Endometrial microvascular endothelial cells (primary cell): Measurements from ENCODE around the gene MCRIP2. TPM values are rescaled to one million over a fixed set of nuclear protein-coding genes. Genes with fewer than 3 reads are reported as not detected.

Source experiments
- in situ Hi-C: cut with HindIII; loops from 2 replicates; pipeline ENCODE4 v1.10.0; 2017; ENCODE audit warnings: low sequenced_read_pairs, low pct_unique_long_range_greater_than_20kb; ENCODE audit errors: inconsistent ontology term
- total RNA-seq: library from RNA; depleted of rRNA; stranded (reverse); fragments of >200 nt; gene quantifications from one replicate; pipeline ENCODE4 v1.2.3, GENCODE V29; 2015; ENCODE audit errors: inconsistent ontology term

Gene MCRIP2
- total RNA-seq, 1 donor from 2014 or later = 23.4 TPM

DNA sequence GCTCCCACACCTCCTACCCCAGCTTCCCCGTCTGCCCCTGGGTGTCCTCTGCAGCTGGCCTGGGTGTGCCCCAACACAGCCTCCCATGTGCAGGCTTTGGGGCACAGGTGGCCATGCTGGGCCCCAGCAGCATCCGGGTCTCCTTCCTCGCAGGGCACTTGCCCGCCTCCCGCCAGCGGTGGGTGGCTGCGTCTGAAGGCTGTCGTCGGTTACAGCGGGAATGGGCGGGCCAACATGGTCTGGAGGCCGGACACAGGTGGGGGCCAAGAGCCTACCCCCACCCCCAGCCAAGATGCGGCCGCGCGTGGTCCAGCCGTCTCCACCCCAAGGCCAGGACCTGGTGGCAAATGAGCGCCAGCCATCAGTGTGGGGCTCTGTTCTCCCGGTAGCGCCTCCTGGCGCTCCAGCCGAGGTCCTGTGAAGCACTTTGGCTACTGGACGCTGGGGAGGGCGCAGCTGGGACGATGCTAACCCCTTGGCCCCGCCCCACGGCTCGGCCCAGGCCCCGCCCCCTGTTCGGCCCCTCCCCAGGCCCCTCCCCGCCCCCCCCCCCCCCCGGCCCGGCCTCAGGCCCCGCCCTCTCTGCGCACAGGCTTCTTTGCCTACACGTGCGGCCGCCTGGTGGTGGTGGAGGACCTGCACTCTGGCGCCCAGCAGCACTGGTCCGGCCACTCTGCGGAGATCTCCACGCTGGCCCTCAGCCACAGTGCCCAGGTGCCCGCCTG is 19.0 kb downstream of the MCRIP2 start:
- in situ Hi-C loops = no loop called here

DNA sequence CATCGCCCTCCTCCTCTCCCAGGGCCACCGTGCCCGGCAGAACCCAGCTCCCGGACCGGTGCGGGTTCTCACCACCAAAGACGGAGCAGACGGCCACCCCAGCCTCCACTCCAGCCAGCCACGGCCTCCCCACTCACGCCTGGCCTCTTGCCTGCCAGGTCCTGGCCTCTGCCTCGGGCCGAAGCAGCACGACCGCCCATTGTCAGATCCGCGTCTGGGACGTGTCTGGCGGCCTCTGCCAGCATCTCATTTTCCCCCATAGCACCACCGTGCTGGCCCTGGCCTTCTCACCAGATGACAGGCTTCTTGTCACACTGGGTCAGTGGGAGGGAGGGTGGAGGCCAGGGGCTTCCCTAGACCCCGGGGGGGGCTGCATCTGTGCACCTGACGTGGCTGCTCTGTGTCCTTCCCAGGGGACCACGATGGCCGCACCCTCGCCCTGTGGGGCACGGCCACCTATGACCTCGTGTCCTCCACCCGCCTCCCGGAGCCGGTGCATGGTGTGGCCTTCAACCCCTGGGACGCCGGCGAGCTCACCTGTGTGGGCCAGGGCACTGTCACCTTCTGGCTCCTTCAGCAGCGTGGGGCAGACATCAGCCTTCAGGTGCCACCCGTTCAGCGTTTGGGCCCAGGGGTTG is 19.7 kb downstream of the MCRIP2 start:
- in situ Hi-C loops = no loop called here

DNA sequence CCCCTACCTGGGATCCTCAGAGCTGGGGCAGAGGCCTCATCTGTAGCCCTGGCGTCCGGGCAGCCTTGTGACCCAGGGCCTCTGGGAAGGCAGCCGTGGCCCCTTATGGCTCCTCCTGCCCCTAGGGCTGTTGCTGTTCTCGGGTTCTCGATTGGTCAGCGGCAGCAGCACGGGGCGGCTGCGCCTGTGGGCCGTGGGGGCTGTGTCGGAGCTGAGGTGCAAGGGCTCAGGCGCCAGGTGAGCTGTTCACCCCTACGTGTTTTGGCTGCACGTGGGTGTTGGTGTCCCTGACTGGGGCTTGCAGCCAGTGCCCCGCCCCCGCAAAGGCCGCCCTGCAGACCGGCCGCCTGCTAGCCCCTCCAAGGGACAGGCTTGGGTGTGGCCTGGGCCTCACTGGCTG is 20.5 kb downstream of the MCRIP2 start:
- in situ Hi-C loops = no loop called here

DNA sequence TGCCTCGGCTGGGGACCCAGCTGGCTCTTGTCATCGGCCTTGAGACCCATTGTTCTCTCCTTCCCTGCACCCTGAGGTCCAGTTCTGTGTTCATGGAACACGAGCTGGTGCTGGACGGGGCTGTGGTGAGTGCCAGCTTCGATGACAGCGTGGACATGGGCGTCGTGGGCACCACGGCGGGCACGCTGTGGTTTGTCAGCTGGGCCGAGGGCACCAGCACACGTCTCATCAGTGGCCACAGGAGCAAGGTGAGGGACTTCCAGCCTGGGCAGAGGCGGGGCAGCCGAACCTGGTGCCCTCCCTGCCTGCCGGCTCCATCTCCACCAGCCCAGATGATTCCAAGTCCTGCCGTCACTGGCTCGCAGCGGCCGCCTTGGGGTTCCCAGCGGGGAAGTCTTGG is 21.0 kb downstream of the MCRIP2 start:
- in situ Hi-C loops = no loop called here

DNA sequence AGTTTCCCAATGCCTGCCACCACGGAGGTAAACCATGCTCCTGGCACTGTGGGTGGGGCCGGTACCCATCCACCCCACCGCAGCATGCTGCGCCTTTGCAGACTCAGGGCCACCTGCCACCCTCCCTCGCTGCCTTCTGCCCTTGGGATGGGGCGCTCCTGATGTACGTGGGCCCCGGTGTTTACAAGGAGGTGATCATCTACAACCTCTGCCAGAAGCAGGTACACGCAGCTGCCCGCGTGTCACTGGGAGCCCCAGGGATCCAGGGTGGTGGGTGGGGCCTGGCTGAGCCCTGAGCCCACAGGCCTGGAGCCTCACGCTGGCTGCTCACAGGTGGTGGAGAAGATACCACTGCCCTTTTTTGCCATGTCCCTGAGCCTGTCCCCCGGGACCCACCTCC is 24.9 kb downstream of the MCRIP2 start:
- in situ Hi-C loops = no loop called here

DNA sequence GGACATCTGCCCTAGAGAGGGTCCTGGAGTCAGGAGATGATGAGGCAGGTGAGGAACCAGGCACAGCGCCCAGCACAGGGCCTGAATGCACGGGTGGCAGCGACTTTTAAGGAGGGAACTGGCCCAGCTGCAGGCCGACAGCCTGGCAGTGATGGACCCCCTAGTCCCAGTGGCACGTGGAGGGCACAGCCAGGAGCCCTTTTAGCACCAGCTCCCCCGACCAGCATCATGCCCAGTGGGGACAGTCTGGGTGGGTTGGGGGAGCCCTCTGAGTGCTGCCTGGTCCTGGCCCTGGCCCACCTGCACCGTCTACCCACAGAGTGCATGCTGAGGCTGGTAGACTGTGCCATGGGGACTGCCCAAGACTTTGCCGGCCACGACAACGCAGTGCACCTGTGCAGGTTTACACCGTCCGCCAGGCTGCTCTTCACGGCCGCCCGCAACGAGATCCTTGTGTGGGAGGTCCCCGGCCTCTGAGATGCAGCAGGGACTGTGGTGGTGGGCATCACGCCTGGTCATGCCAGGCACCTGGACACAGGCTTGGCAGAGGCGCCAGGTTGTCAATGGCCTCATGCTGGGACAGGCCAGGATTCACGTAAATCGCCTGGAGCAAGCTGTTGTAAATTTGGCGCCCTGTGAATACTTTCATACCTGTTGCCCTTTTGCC is 25.6 kb downstream of the MCRIP2 start:
- in situ Hi-C loops = no loop called here

DNA sequence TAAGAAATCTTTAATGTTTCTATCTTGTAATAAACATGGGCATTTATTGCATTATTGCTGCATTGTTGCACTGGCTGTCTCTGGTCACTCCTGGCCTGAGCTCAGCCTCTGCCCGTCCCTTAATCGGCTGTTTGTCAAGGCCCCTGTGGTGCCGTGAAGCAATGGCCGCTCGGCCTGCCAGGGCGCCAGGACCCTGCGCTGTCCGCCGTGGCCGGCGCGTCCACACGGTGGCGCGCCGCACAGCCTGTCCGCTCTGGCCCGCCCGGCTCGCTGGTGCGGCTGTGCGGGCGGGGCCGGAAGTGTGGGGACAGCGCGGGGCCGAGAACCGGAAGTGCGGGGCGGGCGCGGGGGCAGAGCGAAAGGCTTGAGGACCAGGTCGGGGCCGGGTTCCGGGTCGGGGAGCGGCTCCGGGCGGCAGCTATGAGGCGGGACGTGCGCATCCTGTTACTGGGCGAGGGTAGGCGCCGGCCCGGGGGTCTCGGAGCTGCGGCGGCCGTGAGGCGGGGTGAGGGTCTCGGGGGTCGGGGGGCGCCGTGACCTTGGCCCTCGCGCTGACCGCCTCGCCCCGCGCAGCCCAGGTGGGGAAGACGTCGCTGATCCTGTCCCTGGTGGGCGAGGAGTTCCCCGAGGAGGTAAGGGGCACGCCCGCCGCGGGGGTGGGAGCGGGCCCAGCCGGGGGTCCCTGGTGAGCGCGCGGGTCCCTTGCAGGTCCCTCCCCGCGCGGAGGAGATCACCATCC is 26.3 kb downstream of the MCRIP2 start, which contains the start of gene RHOT2:
Gene RHOT2, plus strand, starts transcription at position 353 of the 739 bp plus-strand sequence. Its CDS starts 68 bp downstream, at position 421.
- in situ Hi-C loops = no loop called here

DNA sequence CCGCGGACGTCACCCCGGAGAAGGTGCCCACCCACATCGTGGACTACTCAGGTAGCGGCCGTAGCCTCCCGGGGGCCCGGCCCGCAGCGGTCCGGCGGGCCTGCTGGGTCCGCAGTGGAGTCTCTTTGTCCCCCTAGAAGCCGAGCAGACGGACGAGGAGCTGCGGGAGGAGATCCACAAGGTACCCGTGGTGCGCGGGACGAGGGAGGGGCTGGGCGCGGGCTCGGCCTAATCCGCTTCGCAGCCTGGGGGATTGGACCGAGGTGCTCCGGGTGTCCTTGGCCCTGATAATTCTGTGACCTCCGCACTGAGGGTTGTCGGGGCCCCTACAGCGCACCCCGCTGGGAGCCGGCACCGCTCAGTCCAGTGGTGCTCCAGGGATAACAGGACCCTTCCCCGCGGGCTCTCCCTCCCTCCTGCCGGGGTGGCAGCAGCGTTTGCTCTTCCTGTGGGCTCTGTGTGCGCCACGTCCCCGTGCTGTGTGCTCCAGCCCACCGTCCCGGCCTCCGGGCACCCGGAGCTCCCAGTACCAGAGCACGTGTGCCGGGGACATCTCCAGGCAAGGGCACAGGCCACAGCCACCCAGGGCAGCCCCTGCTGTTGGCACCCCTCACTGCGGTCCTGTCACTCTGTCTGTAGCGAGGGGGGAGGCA is 27.0 kb downstream of the MCRIP2 start:
- in situ Hi-C loops = no loop called here

DNA sequence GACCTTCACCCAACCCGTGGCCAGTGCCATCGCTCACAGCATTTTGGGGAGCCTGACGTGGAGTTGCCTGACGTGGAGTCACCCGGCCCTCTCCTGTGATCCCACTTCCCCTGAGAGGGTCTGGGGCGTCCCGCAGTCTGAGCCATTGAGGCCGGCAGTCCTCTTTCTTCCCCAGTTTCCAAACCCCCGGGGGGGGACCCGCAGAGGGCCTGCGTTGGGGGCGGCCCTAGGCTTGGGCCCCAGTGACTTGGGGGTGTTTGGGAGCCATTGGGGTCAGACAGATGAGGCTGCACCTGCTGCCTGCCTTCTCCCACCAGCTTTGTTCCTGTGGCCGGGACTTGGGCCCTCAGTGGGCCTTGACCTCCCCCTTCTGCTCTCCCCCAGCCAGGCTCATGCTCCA is 28.0 kb downstream of the MCRIP2 start:
- in situ Hi-C loops = no loop called here

DNA sequence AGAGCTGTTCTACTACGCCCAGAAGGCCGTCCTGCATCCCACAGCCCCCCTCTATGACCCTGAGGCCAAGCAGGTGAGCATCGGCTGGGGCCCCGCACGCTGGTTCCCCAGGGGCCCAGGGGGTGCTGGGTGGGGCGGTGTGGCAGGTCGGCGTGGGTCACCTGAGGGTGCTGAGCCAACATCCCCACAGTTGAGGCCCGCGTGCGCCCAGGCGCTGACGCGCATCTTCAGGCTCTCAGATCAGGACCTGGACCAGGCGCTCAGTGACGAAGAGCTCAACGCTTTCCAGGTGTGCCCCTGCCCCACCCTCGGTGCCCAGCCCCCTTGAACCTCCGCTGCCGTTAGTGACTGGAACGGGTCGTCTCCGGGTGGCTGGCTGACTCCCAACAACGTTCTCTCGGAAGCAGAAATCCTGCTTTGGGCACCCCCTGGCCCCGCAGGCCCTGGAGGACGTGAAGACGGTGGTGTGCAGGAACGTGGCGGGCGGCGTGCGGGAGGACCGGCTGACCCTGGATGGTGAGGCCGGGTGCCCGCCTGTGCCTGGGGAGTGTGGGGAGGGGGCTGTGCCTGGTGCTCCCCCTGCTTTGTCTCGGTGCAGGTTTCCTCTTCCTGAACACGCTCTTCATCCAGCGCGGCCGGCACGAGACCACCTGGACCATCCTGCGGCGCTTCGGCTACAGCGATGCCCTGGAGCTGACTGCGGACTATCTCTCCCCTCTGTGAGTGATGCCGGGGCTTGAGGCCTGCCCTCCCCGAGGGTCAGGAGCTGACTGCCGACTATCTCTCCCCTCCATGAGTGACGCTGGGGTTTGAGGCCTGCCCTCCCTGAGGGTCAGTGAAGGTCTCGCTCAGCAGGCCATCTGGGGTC is 29.1 kb downstream of the MCRIP2 start:
- in situ Hi-C loops = no loop called here

DNA sequence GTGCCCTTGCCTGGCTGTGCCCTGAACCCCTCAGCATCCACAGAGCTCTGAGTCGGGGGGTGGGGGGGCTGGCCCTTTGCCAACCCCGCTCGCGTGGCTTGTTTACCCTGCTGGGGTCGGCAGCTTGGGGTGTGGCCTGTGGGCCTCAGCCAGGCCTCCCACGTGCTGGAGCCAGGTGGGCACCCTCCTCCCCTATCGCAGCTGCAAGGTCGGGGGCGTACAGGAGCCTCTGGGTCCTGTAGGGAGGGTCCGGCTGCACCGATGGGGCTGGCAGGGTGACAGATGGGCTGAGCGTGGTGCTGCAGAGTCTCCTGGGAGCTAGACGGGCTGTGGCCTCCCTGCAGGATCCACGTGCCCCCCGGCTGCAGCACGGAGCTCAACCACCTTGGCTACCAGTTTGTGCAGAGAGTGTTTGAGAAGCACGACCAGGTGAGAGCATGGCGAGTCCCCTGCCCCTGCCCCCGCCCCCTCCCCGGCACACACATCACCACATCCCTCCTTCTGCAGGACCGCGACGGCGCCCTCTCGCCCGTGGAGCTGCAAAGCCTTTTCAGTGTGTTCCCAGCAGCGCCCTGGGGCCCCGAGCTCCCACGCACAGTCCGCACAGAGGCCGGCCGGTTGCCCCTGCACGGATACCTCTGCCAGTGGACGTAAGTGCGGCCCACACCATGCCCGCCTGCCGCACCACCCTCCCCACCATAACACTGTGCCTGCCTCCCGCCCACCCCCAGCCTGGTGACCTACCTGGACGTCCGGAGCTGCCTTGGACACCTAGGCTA is 29.9 kb downstream of the MCRIP2 start:
- in situ Hi-C loops = no loop called here

DNA sequence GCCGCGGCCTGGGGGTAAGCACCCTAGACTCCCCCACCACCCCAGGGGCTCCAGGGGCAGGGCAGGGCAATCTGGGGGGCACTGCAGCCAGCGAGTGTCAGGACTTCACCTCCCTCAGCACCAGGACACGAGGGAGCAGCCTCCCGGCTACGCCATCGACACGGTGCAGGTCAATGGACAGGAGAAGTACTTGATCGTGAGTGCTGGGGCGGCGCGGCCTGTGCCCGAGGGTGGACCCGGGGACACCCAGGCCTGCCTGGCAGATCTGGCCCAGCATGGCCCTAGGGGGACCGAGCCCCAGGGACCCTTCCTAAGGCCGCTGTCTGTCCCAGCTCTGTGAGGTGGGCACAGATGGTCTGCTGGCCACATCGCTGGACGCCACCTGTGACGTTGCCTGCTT is 30.7 kb downstream of the MCRIP2 start:
- in situ Hi-C loops = no loop called here

DNA sequence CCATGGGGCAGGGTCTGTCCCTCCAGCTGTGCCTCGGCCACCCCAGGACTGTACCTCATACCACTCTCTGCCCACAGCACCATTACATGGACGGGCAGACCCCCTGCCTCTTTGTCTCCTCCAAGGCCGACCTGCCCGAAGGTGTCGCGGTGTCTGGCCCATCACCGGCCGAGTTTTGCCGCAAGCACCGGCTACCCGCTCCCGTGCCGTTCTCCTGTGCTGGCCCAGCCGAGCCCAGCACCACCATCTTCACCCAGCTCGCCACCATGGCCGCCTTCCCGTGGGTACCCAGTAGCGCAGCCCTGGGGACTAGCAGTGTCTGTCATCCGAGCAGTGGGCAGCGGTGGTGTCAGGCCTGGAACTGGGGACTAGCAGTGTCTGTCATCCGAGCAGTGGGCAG is 31.2 kb downstream of the MCRIP2 start:
- in situ Hi-C loops = no loop called here

DNA sequence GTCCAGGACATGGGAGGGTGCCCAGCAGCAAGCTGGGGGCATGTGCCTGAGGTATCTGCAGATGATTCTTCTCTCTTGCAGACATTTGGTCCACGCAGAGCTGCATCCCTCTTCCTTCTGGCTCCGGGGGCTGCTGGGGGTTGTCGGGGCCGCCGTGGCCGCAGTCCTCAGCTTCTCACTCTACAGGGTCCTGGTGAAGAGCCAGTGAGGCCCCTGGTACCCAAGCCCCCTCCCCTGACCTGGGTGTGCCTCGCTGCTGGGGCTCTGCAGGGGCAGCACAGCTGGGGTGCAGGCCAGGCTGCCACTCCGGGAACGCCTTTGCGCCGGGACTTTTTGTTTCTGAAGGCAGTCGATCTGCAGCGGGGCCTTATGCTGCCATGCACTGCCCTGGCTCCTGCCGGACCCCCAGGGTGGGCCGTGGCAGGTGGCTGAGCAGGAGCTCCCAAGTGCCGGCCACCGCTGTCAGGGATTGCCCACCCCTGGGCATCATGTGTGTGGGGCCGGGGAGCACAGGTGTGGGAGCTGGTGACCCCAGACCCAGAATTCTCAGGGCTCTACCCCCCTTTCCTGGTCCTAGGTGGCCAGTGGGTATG is 31.9 kb downstream of the MCRIP2 start:
- in situ Hi-C loops = no loop called here

DNA sequence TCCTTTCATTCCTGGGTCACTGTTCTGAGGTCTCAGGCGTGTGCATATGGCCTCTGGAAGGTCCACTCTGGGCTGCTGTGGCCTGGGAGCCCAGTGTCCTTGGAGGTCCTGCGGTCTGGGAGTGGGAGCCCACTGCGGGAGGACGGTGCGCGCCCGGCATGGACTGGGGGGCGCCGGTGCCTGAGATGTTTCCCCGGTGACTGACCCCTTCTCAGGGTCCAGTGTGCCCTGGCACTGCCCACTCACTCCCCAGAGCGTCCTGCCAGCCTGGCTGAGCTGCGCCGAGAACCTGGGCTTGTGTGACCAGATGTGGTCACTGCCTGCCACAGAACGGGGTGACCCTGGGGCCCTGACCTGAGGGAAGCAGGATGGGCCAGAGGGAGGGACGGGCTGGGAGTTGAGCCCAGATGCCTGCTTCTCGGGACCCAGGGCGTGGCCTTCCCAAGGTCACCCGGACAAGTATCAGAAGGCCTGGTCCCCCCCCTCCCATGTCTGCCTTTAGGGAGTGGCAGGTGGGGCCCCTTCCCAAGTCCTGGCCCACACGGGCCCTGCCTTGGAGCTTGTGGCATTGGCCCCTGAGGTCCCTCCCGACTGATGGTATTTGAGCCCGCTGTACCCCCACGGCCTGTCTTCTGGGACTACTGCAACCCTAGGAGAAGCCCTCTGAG is 32.7 kb downstream of the MCRIP2 start:
- in situ Hi-C loops = no loop called here

DNA sequence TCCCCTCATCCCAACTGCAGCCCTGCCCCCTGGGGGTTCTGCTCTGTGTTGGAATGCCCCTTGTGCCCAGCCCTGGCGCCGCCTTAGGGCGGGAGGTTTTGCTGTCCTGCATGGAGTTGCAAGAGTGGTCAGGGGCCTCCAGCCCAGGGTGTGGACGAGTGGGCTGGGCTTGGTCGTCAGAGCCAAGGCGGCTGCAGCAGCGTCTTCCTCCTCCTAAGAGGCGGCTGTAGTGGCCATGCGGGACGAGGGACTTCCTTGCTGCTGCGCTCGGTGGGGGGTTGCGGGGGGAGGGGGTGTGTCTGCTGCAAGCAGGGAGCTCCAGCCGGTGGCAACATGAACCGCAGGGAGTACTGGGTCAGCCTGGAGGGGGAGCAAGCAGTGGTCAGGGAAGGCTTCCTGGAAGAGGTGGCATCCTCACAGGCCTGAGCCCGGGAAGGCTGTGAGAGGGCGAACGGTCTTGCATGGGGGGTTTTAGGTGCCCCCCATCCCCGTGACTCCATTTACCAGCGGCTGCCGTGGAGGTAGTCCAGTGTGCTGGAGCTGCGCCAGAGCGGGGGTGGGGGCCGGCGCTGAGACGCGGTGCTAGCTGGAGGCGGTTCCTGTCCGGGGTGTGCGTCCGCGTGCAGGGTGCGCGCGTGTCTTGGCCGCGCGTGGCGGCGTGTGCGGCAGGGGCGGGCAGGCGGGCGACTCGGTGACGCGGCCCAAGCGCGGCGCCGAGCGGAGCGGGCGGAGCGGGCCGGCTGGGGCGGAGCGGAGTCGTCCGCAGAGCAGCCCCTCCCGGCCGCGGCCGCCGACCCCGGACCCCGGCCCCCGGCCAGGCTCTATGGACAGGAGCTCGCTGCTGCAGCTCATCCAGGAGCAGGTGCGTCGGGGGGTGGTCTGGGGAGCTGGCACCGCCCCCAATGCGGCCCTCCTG is 33.6 kb downstream of the MCRIP2 start, which contains the start of gene RHBDL1:
Gene RHBDL1, plus strand, starts transcription at position 704 of the 916 bp plus-strand sequence. Its CDS starts 120 bp downstream, at position 824.
- in situ Hi-C loops = no loop called here
